Natural killer cell treated with Interleukin-12 subunit alpha and Interleukin-12 subunit beta and Interleukin-15 and Interleukin-18, amount 100 ng/mL, for 72 hours (primary cell): Measurements from ENCODE around the gene ENAH. TPM values are rescaled to one million over a fixed set of nuclear protein-coding genes. Genes with fewer than 3 reads are reported as not detected.

Experiments used
- ATAC-seq, 2 donors: fragments of 150-1000 bp; cut with Tn5 transposase in 1 of 2; sonication (Bioruptor Pico), chemical (Tn5 transposase) in 1 of 2; 2 replicates each; pipeline ENCODE4 v1.10.0; 2021
- DNase-seq: peaks from one replicate; pipeline ENCODE4 v3.0.0; 2022; ENCODE audit warnings: low spot score
- H3K27ac Mint-ChIP-seq, 2 donors: 1 replicate in 1 of 2; 2 replicates in 1 of 2; pipeline ENCODE4 v1.8.0; 2022; ENCODE audit warnings: mixed read lengths in 2 of 2, mild to moderate bottlenecking in 1 of 2, moderate library complexity in 1 of 2
- H3K27me3 Mint-ChIP-seq, 2 donors: 1 replicate in 1 of 2; 2 replicates in 1 of 2; pipeline ENCODE4 v1.8.0; 2022; ENCODE audit warnings: mixed read lengths in 2 of 2
- H3K36me3 Mint-ChIP-seq: one replicate; pipeline ENCODE4 v1.8.0; 2022; ENCODE audit warnings: mixed read lengths
- H3K4me1 Mint-ChIP-seq, 2 donors: 1 replicate in 1 of 2; 2 replicates in 1 of 2; pipeline ENCODE4 v1.8.0; 2022; ENCODE audit warnings: low read depth in 2 of 2, mixed read lengths in 2 of 2, mild to moderate bottlenecking in 1 of 2
- H3K4me3 Mint-ChIP-seq: one replicate; pipeline ENCODE4 v1.8.0; 2022; ENCODE audit warnings: mixed read lengths
- H3K9me3 Mint-ChIP-seq: 2 replicates; pipeline ENCODE4 v1.8.0; 2022; ENCODE audit warnings: mixed read lengths
- total RNA-seq, 2 donors: library from RNA; stranded (reverse); gene quantifications; one replicate each; pipeline ENCODE4 v1.2.3, GENCODE V29; 2022

ENAH gene
- total RNA-seq, 2 donors from 2014 or later: 0.52 TPM; not detected in 1

DNA sequence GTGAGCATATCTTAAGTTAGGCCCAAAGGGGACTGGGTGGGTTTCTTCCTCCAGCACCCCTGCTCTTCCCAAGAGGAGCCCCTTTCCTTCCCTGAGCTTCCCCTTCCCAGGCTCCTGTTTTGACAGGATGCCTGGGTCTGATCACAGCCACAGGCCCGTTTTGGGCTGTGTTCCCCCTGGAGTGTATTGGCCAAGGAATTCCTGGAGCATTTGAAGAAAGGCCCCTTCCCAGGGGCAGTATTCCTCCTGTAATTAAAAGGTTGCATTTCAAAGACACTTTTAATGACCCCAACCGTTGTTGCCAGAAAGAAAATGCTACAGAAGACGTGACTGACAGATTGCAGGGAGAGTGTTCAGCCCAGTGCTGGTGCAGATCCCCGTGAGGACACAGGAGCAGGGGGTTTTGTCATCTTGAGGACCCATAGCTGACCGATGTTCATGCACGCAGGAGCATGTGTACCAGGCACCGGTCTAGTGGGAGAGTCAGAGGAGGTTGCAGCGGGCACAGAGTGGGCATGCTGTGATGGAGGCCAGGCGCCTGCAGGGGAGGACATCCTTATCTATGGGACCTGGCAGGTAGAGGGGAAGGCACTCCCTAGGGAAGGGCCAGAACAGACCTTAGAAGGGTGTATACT lies 205.8 kb downstream of the ENAH start:
- no peaks in the 10 kb centered on the region for H3K9me3 Mint-ChIP-seq
- no peaks in the 10 kb centered on the region for H3K27me3 Mint-ChIP-seq
- H3K27ac Mint-ChIP-seq: peak overlapping the region in 1 of 2 donors; percentile 92
- peaks cover 63 to 64% of the 10 kb centered on the region in 2 donors for H3K4me1 Mint-ChIP-seq
- H3K36me3 Mint-ChIP-seq: no peaks in the 10 kb centered on the region
- H3K4me3 Mint-ChIP-seq: no peak overlapping the region
- DNase-seq: no peak
- ATAC-seq: no peak

- Mint-ChIP-seq H3K4me3 (no peak overlapping the region), H3K27me3 (no peaks in the 10 kb centered on the region), H3K4me1 (peaks cover 64 to 68% of the 10 kb centered on the region in 2 donors), H3K9me3 (no peaks in the 10 kb centered on the region), H3K27ac (peak overlapping the region; percentile 77 to 92), H3K36me3 (no peaks in the 10 kb centered on the region)
- ATAC-seq (no peak), DNase-seq (no peak)
Measured at GRCh38 chr1:225446595-225446960, 206.3 kb downstream of the ENAH start.

DNA sequence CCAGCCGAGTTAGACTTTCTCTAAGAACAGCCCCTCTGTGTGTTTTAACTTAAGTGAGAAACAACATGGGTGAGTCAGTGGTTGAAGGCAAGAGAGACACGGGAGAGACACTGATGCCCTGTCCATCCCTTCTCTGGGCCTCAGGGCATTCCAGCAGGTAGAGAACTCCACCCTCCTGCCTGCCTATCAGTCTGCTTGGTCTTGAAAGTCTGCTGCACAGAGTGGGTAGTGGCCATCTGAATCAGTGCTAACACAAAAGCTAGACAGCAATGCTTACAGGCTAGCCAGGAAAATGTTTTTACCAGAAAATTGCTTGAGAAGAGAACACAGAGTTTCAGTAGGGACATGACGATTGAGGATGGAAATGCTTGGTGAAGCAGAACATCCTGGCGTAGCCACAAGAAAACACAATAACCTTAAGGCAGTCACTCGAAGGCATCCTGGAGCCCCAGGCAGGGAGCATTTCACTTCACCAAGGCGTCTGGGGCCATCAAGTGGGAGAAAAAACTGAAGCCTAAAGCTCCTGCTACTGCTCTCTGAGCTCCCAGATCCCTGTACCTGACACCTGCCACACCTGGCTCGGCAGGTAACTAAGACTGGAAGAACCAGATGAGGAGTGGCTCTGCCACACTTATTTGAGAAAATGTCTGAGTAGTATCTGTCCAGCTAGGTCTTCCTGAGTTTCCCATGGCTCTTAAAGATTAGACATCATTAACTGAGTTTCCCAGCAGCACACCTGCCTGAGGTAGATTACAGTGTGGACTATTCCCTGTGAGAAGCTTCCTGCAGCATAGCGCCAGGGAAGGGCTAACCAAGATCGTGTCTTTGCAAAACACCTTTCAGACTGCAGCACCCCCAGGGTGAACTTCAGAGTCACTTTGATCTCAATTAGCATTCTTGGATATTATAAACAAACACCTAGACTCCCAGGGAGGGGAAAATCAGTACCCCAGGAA lies 207.0 kb downstream of the ENAH start:
- H3K36me3 Mint-ChIP-seq: no peaks in the 10 kb centered on the region
- H3K27ac Mint-ChIP-seq: peak overlapping the region; percentile 77 to 92
- H3K9me3 Mint-ChIP-seq: no peaks in the 10 kb centered on the region
- H3K4me3 Mint-ChIP-seq: peak overlapping the region; percentile 86
- ATAC-seq (no peak), DNase-seq (no peak)
- peaks cover 62 to 66% of the 10 kb centered on the region in 2 donors for H3K4me1 Mint-ChIP-seq
- no peaks in the 10 kb centered on the region for H3K27me3 Mint-ChIP-seq

- H3K4me1 Mint-ChIP-seq: peaks cover 42 to 49% of the 10 kb centered on the region in 2 donors
- peak overlapping the region; percentile 9 for H3K4me3 Mint-ChIP-seq
- H3K9me3 Mint-ChIP-seq: no peaks in the 10 kb centered on the region
- no peaks in the 10 kb centered on the region for H3K27me3 Mint-ChIP-seq
- no peaks in the 10 kb centered on the region for H3K36me3 Mint-ChIP-seq
- ATAC-seq (no peak), DNase-seq (no peak)
- peak overlapping the region in 1 of 2 donors; percentile 72 for H3K27ac Mint-ChIP-seq
Measured at GRCh38 chr1:225442123-225442505, 210.8 kb downstream of the ENAH start.

DNA sequence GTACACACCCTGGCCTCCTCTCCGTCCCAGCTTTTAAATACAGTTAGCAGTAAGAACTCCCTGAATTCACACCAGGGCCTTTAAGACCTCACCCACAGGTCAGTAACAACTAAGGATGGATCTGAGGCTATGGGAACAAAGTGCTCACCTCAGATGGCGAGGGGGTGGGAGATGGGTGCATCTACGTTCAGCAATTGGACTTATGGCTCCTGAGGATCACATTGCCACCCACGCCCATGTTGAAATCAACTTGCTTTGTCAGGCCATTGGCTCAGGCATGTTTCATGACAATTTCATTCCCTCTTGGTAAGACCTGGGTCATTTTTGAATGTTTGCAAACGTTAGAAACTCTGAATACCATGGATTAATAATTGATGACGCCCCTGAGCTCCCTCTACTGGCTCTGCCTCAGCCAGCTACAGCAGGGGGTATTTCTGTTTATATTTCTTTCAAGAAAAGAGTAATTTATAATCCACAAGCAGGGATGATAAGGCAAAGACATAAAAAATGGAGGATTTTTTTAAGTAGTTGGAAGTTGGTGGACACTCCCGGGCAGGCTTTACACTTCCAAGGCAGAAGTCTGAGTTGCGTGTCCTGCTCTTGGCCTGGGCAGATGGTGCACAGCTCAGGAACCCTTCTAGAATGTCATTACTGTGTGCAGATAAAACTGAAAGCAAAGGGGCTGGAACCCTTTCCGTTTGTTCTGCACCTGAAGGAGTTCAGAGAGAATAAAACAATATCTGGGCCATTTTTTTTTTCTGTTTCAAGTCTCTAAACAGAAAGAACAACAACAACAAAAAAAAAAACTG lies 211.4 kb downstream of the ENAH start:
- Mint-ChIP-seq H3K4me1 (peaks cover 42 to 49% of the 10 kb centered on the region in 2 donors), H3K36me3 (no peaks in the 10 kb centered on the region), H3K9me3 (no peaks in the 10 kb centered on the region), H3K4me3 (peak overlapping the region; percentile 9), H3K27ac (peak overlapping the region in 1 of 2 donors; percentile 23), H3K27me3 (no peaks in the 10 kb centered on the region)
- no peak for ATAC-seq
- DNase-seq: no peak

- DNase-seq: no peak
- H3K36me3 Mint-ChIP-seq: no peaks in the 10 kb centered on the region
- no peak overlapping the region for H3K27ac Mint-ChIP-seq
- H3K4me1 Mint-ChIP-seq: peaks cover 33 to 40% of the 10 kb centered on the region in 2 donors
- H3K4me3 Mint-ChIP-seq: no peak overlapping the region
- no peak for ATAC-seq
- peaks cover 0 to 3% of the 10 kb centered on the region in 2 donors for H3K27me3 Mint-ChIP-seq
- H3K9me3 Mint-ChIP-seq: no peaks in the 10 kb centered on the region
Measured at GRCh38 chr1:225440380-225441221, 212.3 kb downstream of the ENAH start.

DNA sequence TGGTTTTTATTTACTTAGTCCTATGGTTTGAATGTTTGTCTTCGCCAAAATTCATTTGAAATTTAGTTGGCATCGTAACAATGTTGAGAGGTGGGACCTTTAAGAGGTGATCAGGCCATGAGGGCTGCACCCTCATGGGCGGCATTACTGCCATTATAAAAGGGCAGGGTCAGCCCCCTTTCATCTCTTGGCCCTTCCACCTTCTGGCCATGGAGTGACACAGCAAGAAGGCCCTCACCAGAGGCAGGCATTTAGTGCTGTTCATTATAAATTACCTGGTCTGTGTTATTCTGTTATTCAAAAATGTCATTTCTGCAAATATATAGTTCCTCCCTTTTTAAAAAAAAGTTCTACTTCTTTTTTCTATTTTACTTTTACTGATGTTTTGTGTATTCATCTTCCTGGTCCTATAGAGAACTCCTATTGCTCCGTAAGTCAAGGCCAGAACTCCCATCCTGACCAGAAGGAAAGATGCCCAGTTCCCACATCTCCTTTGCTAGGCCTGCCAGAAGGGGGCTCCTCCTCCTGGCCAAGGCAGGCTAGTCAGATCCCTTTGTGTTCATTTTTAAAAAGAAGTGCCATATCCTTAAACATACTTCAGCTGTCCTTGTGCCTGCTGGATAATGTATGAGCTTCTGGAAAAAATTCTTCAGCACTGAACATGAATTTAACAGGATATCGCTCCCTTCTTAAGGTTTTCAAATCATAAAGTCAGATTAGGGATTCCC lies 215.0 kb downstream of the ENAH start:
- Mint-ChIP-seq H3K9me3 (no peaks in the 10 kb centered on the region), H3K4me1 (peaks cover 11 to 16% of the 10 kb centered on the region in 2 donors), H3K27me3 (peaks cover 0 to 4% of the 10 kb centered on the region in 2 donors), H3K36me3 (no peaks in the 10 kb centered on the region), H3K27ac (peak overlapping the region in 1 of 2 donors; percentile 62), H3K4me3 (no peak overlapping the region)
- DNase-seq (no peak), ATAC-seq (no peak)

Other genes with a start within 250 kb of the ENAH start
- 100 to 1,000 TPM; 127 to 173 TPM for gene LBR, start 225.1 kb downstream of the ENAH start, total RNA-seq
- 100 to 1,000 TPM; 183 to 194 TPM for gene SRP9, start 124.7 kb upstream of the ENAH start, total RNA-seq
- 1 to 10 TPM; 1.6 to 2.4 TPM for gene EPHX1, start 157.0 kb upstream of the ENAH start, total RNA-seq
- gene TMEM63A, start 229.3 kb upstream of the ENAH start, total RNA-seq: 10 to 100 TPM; 42.7 to 53.6 TPM
- gene LEFTY1, start 236.0 kb upstream of the ENAH start, total RNA-seq: not detected